ENCODE measurements around the gene NAA80. TPM values are rescaled to one million over a fixed set of nuclear protein-coding genes. Genes with fewer than 3 reads are reported as not detected.

The NAA80 gene
- total and polyA plus RNA-seq, 4 donors: 4.8 to 16.6 (median 12.1) TPM

- ATAC-seq (ENCODE audit: insufficient read depth, low FRiP score) (peak; percentile 16), DNase-seq (no peak)
- TF ChIP-seq CTCF (IDR thresholded peaks at IDR 0.05; ENCODE audit: control extremely low read depth, extremely low read depth): no peak
- Histone ChIP-seq H3K27me3 (ENCODE audit: control insufficient read depth in 3 of 3, insufficient read depth in 3 of 3, low read length in 2 of 3) (no peaks in the 10 kb centered on the region), H3K9ac (ENCODE audit: insufficient read depth in 1 of 2, low read length in 2 of 2) (peak overlapping the region in 1 of 2 donors; percentile 6), H3K4me3 (no peak overlapping the region), H3K4me1 (ENCODE audit: control insufficient read depth in 5 of 5, insufficient read depth in 5 of 5, low read length in 5 of 5) (peaks cover under 1 to 67% (median 14%) of the 10 kb centered on the region in 5 donors), H3K36me3 (ENCODE audit: control insufficient read depth in 4 of 4, insufficient read depth in 4 of 4, low read length in 4 of 4) (peaks cover 0 to 17% (median 7%) of the 10 kb centered on the region in 4 donors), H3K27ac (ENCODE audit: low read depth in 1 of 2, low read length in 1 of 2) (peak overlapping the region; percentile 76 to 91), H3K9me3 (ENCODE audit: control insufficient read depth in 4 of 4, insufficient read depth in 3 of 4, low read length in 3 of 4) (no peaks in the 10 kb centered on the region)
- WGBS, 2 donors: 16 to 18% methylated on average over 10 of the region's 10 CpGs
Observed at GRCh38 chr3:50246517-50246954, 52.7 kb downstream of the NAA80 start.

Other genes with a start within 250 kb of the NAA80 start
- gene RBM5, start 210.5 kb downstream of the NAA80 start, total RNA-seq: 100 to 1,000 TPM; 115 to 380 TPM
- gene RBM5, start 210.5 kb downstream of the NAA80 start, polyA plus RNA-seq: 10 to 100 TPM; 71.4 to 74.3 TPM
- gene SEMA3F, start 144.1 kb downstream of the NAA80 start, total RNA-seq: 10 to 100 TPM; 27.8 to 54.3 TPM
- gene SEMA3F, start 144.1 kb downstream of the NAA80 start, polyA plus RNA-seq: 10 to 100 TPM; 41.6 to 53.1 TPM
- gene GNAT1, start 107.8 kb downstream of the NAA80 start, total RNA-seq: not detected
- gene GNAT1, start 107.8 kb downstream of the NAA80 start, polyA plus RNA-seq: under 1 TPM; 0.05 to 0.16 TPM
- 1 to 10 TPM in 1 of 2 donors, under 1 TPM in 1; 0.43 to 4.3 TPM for gene SLC38A3, start 94.1 kb downstream of the NAA80 start, total RNA-seq
- gene SLC38A3, start 94.1 kb downstream of the NAA80 start, polyA plus RNA-seq: under 1 TPM; 0.08 to 0.24 TPM
- gene GNAI2, start 63.2 kb downstream of the NAA80 start, total RNA-seq: 100 to 1,000 TPM; 224 to 332 TPM
- gene GNAI2, start 63.2 kb downstream of the NAA80 start, polyA plus RNA-seq: 100 to 1,000 TPM; 217 to 364 TPM
- gene SEMA3B, start 30.3 kb downstream of the NAA80 start, total RNA-seq: 10 to 100 TPM; 47.9 to 95.7 TPM
- 10 to 100 TPM; 39.6 to 75.6 TPM for gene SEMA3B, start 30.3 kb downstream of the NAA80 start, polyA plus RNA-seq
- under 1 TPM in 1 of 2 donors, not detected in 1; 0.12 TPM for gene LSMEM2, start 20.3 kb downstream of the NAA80 start, total RNA-seq
- gene LSMEM2, start 20.3 kb downstream of the NAA80 start, polyA plus RNA-seq: under 1 TPM; 0.10 to 0.49 TPM
- gene IFRD2, start 7.0 kb downstream of the NAA80 start, total RNA-seq: 10 to 100 TPM; 14.7 to 98.8 TPM
- 100 to 1,000 TPM in 1 of 2 donors, 10 to 100 TPM in 1; 91.4 to 107 TPM for gene IFRD2, start 7.0 kb downstream of the NAA80 start, polyA plus RNA-seq
- 1 to 10 TPM; 1.4 to 4.0 TPM for gene HYAL3, start within 50 bp of the NAA80 start, total RNA-seq
- 1 to 10 TPM; 2.5 to 4.9 TPM for gene HYAL3, start within 50 bp of the NAA80 start, polyA plus RNA-seq
- 10 to 100 TPM in 1 of 2 donors, 1 to 10 TPM in 1; 1.6 to 51.2 TPM for gene HYAL1, start 4.2 kb upstream of the NAA80 start, total RNA-seq
- 10 to 100 TPM; 24.6 to 27.8 TPM for gene HYAL1, start 4.2 kb upstream of the NAA80 start, polyA plus RNA-seq
- gene HYAL2, start 23.3 kb upstream of the NAA80 start, total RNA-seq: 100 to 1,000 TPM in 1 of 2 donors, 10 to 100 TPM in 1; 94.3 to 218 TPM
- gene HYAL2, start 23.3 kb upstream of the NAA80 start, polyA plus RNA-seq: 100 to 1,000 TPM; 193 to 208 TPM
- gene TUSC2, start 28.8 kb upstream of the NAA80 start, total RNA-seq: 10 to 100 TPM; 11.1 to 33.4 TPM
- 10 to 100 TPM; 27.6 to 54.5 TPM for gene TUSC2, start 28.8 kb upstream of the NAA80 start, polyA plus RNA-seq
- gene RASSF1, start 41.4 kb upstream of the NAA80 start, total RNA-seq: 10 to 100 TPM; 36.3 to 46.0 TPM
- gene RASSF1, start 41.4 kb upstream of the NAA80 start, polyA plus RNA-seq: 10 to 100 TPM; 38.0 to 59.0 TPM
- 100 to 1,000 TPM in 1 of 2 donors, 10 to 100 TPM in 1; 70.8 to 117 TPM for gene ZMYND10, start 46.3 kb upstream of the NAA80 start, total RNA-seq
- 10 to 100 TPM; 31.4 to 54.1 TPM for gene ZMYND10, start 46.3 kb upstream of the NAA80 start, polyA plus RNA-seq
- 10 to 100 TPM; 12.7 to 17.0 TPM for gene NPRL2, start 51.4 kb upstream of the NAA80 start, total RNA-seq
- 10 to 100 TPM; 17.4 to 21.9 TPM for gene NPRL2, start 51.4 kb upstream of the NAA80 start, polyA plus RNA-seq
- gene CYB561D2, start 51.5 kb upstream of the NAA80 start, total RNA-seq: 10 to 100 TPM; 18.2 to 33.9 TPM
- 10 to 100 TPM; 21.4 to 50.8 TPM for gene CYB561D2, start 51.5 kb upstream of the NAA80 start, polyA plus RNA-seq
- gene TMEM115, start 60.1 kb upstream of the NAA80 start, total RNA-seq: 10 to 100 TPM; 29.0 to 38.8 TPM
- 10 to 100 TPM; 32.9 to 44.8 TPM for gene TMEM115, start 60.1 kb upstream of the NAA80 start, polyA plus RNA-seq
- 100 to 1,000 TPM in 1 of 2 donors, 10 to 100 TPM in 1; 35.8 to 111 TPM for gene CACNA2D2, start 204.2 kb upstream of the NAA80 start, total RNA-seq
- 100 to 1,000 TPM in 1 of 2 donors, 10 to 100 TPM in 1; 28.2 to 102 TPM for gene CACNA2D2, start 204.2 kb upstream of the NAA80 start, polyA plus RNA-seq